Spleen (tissue), 7 donors: Measurements from ENCODE around the gene GRIK1.

Experiments used
- POLR2A ChIP-seq, 3 donors: fragments of 450-650 bp; IDR thresholded peaks; one replicate each; pipeline ENCODE4 v1.5.1; 2017; ENCODE audit warnings: antibody characterized with exemption in 3 of 3, mild to moderate bottlenecking in 1 of 3
- POLR2AphosphoS5 ChIP-seq, 3 donors: sonication (generic); formaldehyde crosslinking; IDR thresholded peaks; one replicate each; pipeline ENCODE4 v1.5.1; 2017; ENCODE audit warnings: antibody characterized with exemption in 3 of 3
- TF ChIP-seq, protein P1 (sequence below), 11 experiments: fragments of 200-600 bp in 7 of 11; fragments of 450-650 bp in 4 of 11; sonication (generic) in 4 of 11; IDR thresholded peaks in 8 of 11; conservative IDR thresholded peaks in 3 of 11; 1 replicate in 7 of 11; 2 replicates in 4 of 11; pipeline versions ENCODE4 v1.4.0 to v1.8.0; 2016 to 2021; ENCODE audit warnings: antibody characterized with exemption in 11 of 11, inconsistent platforms in 4 of 11, mild to moderate bottlenecking in 1 of 11
- donor health status: DM: no; HTN: no; CAD: no; lungs with moderate emphysema.
- donor health status: DM: no; HTN: no; CAD: no.
- donor health status: DM: no; HTN: no; CAD: no.

- TF ChIP-seq, protein P1, sequence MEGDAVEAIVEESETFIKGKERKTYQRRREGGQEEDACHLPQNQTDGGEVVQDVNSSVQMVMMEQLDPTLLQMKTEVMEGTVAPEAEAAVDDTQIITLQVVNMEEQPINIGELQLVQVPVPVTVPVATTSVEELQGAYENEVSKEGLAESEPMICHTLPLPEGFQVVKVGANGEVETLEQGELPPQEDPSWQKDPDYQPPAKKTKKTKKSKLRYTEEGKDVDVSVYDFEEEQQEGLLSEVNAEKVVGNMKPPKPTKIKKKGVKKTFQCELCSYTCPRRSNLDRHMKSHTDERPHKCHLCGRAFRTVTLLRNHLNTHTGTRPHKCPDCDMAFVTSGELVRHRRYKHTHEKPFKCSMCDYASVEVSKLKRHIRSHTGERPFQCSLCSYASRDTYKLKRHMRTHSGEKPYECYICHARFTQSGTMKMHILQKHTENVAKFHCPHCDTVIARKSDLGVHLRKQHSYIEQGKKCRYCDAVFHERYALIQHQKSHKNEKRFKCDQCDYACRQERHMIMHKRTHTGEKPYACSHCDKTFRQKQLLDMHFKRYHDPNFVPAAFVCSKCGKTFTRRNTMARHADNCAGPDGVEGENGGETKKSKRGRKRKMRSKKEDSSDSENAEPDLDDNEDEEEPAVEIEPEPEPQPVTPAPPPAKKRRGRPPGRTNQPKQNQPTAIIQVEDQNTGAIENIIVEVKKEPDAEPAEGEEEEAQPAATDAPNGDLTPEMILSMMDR (IDR thresholded peaks at IDR 0.05 in 8 of 11, conservative IDR thresholded peaks at IDR 0.05 in 3 of 11): no peak
- TF ChIP-seq POLR2AphosphoS5 (IDR thresholded peaks at IDR 0.05) (no peak), POLR2A (IDR thresholded peaks at IDR 0.05) (no peak)
Measured at GRCh38 chr21:29949991-29950390, 10.2 kb upstream of the GRIK1 start.
